Ishikawa (cell line): ENCODE measurements around the gene OTUB2.

Source experiments
- CEBPB ChIP-seq: IDR thresholded peaks from 2 replicates; pipeline ENCODE4 v1.6.1; 2012
- CREB1 ChIP-seq: IDR thresholded peaks from 2 replicates; pipeline ENCODE4 v1.6.1; 2012; ENCODE audit warnings: low read depth
- EGR1 ChIP-seq: IDR thresholded peaks from 2 replicates; pipeline ENCODE4 v1.6.1; 2012
- EP300 ChIP-seq: IDR thresholded peaks from 2 replicates; pipeline ENCODE4 v1.6.1; 2012; ENCODE audit warnings: borderline replicate concordance
- FOXM1 ChIP-seq: IDR thresholded peaks from 2 replicates; pipeline ENCODE4 v1.6.1; 2012; ENCODE audit warnings: low read depth, borderline replicate concordance
- NFIC ChIP-seq: IDR thresholded peaks from 2 replicates; pipeline ENCODE4 v1.6.1; 2012
- RAD21 ChIP-seq: IDR thresholded peaks from 2 replicates; pipeline ENCODE4 v1.6.1; 2012; ENCODE audit warnings: low read depth
- REST ChIP-seq: IDR thresholded peaks from 2 replicates; pipeline ENCODE4 v1.6.1; 2012; ENCODE audit warnings: low read depth, mild to moderate bottlenecking
- TAF1 ChIP-seq: IDR thresholded peaks from 2 replicates; pipeline ENCODE4 v1.6.1; 2012; ENCODE audit warnings: low read depth, mild to moderate bottlenecking
- TCF12 ChIP-seq: IDR thresholded peaks from 2 replicates; pipeline ENCODE4 v1.6.1; 2012; ENCODE audit warnings: low read depth
- TEAD4 ChIP-seq: IDR thresholded peaks from 2 replicates; pipeline ENCODE4 v1.6.1; 2012
- USF1 ChIP-seq: IDR thresholded peaks from 2 replicates; pipeline ENCODE4 v1.6.1; 2012
- YY1 ChIP-seq: IDR thresholded peaks from 2 replicates; pipeline ENCODE4 v1.6.1; 2012; ENCODE audit warnings: low read depth
- ZBTB7A ChIP-seq: IDR thresholded peaks from 2 replicates; pipeline ENCODE4 v1.6.1; 2012; ENCODE audit warnings: low read depth
- TF ChIP-seq, protein P1 (sequence below): IDR thresholded peaks from 2 replicates; pipeline ENCODE4 v1.6.1; 2012

The OTUB2 gene

DNA sequence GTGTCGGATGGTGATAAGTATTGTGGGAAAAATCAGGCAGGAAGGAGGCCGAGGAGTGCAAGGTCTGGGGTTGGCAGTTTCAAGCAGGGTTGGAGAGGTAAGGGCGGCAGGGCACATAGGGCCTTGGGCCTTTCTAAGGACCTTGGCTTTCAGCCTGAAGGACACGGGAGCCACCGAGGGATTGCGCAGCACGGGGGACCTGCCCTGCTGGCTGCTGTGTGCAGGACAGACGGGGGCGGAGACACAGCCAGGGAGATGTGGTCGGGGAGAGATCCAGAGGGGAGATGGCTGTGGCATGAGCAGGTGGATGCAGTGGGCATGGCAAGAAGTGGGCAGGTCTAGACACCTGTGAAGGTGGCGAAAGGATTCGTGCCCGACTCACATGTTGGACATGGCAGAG lies 14.7 kb downstream of the OTUB2 start:
- TF ChIP-seq EP300 (no peak), EGR1 (no peak), FOXM1 (no peak), CEBPB (no peak), TAF1 (no peak), USF1 (no peak), ZBTB7A (no peak), CREB1 (no peak), RAD21 (no peak), NFIC (no peak), REST (no peak), TEAD4 (no peak)
- TF ChIP-seq, protein P1, sequence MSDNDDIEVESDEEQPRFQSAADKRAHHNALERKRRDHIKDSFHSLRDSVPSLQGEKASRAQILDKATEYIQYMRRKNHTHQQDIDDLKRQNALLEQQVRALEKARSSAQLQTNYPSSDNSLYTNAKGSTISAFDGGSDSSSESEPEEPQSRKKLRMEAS: no peak

- TF ChIP-seq EGR1: no peak
- TF ChIP-seq TAF1: no peak
- TF ChIP-seq USF1: no peak
- no peak for TF ChIP-seq FOXM1
- no peak for TF ChIP-seq TCF12
- TF ChIP-seq TEAD4: no peak
Measured at GRCh38 chr14:94041551-94042346, 15.6 kb downstream of the OTUB2 start.

- TF ChIP-seq CREB1: no peak
- no peak for TF ChIP-seq RAD21
- TF ChIP-seq REST: no peak
- TF ChIP-seq NFIC: no peak
- no peak for TF ChIP-seq YY1
- TF ChIP-seq TAF1: no peak
- TF ChIP-seq, protein P1: no peak
- TF ChIP-seq TEAD4: no peak
- TF ChIP-seq TCF12: no peak
- no peak for TF ChIP-seq EP300
- TF ChIP-seq USF1: no peak
- no peak for TF ChIP-seq CEBPB
- TF ChIP-seq FOXM1: no peak
Measured at GRCh38 chr14:94042433-94043091, 16.4 kb downstream of the OTUB2 start.

- no peak for TF ChIP-seq CEBPB
- no peak for TF ChIP-seq TEAD4
- no peak for TF ChIP-seq YY1
- TF ChIP-seq ZBTB7A: no peak
- no peak for TF ChIP-seq NFIC
- TF ChIP-seq USF1: no peak
- no peak for TF ChIP-seq REST
- TF ChIP-seq FOXM1: no peak
- TF ChIP-seq, protein P1: no peak
- no peak for TF ChIP-seq CREB1
- TF ChIP-seq TAF1: no peak
- no peak for TF ChIP-seq EP300
Measured at GRCh38 chr14:94043111-94043755, 17.1 kb downstream of the OTUB2 start.
